ENCODE data around the gene DDI1.

DDI1 gene

DNA sequence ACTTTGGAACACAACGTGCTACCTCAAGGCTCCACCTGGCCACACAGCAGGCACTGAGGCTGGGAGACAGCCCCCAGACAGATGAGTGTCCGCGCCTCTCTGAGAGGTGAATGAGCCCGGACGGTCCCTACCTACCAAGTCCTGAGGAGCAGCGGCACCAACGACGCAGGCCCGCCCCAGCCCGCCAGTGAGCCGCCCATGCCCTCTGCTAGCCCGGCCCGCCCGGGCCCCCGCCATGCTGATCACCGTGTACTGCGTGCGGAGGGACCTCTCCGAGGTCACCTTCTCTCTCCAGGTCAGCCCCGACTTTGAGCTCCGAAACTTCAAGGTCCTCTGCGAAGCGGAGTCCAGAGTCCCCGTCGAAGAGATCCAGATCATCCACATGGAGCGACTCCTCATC, at the start of gene DDI1:
DDI1 (plus strand) TSS at position 53 of the 400 bp plus-strand sequence; CDS start at position 236, 183 bp downstream.
- DNase-seq: no peak

DNA sequence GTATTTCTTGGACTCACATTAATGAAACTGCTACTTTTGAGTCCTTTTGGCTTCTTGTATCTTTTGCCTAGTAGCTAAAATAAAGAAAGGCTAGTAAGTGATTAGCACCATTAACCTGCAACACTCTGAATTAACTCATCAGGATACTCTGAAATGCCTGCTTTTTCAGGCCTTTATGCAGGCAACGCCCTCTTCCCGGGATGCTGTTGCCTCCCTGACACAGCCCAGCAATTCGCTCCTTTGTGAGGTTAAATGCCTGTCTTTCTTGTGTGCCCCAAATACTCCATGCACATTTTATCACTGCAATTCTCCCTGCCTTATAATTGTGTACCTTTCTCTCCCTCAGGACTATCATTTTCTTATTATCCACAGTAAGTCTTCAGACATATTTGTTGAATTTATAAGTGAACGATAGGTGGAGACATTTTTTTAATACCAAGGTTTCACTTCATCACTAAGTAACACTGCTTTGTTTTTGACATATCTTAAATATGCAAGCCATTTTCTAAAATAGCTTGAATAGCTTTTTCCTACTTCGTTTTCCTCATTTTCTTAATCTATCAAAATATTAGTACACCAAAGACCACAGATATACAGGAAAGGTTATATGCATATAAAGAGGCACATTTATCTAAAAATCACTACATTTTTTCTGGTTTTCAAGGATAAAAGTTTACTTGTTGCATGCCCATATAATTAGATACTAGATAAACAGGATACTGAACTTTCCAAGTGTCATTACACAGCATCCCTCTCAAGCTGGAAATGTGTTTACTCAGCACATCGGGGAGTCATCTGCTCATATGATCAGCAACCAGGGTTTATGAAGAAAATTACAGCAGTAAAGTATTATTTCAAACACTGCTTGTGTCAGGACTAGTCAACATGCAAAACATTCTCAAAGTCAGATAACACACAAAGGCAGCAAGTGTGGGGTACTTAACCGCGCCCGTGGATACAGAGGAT, 48.5 kb upstream of the DDI1 start:
- no peak for DNase-seq

DNA sequence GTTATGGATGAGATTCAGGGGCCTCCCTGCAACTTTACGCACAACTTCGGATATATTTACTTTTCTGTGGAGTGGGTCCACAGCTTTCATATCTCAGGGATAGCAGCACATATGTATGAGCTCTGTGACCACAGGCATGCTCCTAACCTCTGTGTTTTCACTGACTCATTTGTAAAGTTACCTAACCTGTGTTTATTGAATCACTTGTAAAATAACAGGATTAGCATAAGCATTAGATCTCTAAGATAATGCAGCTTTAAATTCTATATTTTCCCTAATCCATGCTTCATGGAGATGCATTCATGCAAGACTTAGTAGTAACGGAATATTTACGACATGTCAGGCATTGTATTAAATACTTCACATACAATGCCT, 47.9 kb upstream of the DDI1 start:
- DNase-seq: no peak

DNA sequence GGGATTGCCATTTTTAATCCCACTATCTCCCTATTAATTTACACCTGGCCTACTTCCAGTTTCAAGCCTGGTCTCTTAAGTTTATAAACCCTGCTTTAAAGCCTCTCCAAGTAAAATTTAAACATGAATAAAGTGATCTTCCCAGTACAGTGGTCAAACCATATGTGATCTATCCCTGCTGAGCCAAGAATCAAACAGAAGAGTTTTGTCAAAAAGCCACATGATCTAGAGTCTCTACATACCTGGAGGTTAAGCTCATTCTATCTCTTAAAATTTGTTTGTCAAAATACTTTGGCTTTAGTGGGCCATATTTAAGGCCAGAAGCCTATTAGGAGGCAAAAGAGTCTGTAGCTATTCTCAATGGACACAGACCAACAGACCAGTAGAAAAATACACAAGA, 42.9 kb upstream of the DDI1 start:
- DNase-seq: no peak

DNA sequence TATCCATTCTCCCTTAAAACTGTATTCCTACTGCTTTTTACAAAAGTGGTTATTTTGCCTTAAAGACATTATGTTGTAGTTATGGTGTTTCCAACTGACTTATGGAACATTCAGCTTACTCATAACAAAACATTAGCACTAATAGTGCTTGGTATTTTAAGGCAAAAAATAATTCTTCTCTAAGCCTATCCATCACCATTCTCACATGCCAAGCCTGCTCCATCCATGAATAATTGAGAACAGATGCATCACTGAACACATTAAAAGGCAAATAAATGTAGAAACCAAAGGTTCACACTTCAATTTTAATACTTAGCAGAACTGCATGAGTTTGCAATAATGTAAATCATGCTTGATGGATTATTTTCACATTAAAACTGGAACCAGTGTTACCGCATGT, 42.3 kb upstream of the DDI1 start:
- no peak for DNase-seq

DNA sequence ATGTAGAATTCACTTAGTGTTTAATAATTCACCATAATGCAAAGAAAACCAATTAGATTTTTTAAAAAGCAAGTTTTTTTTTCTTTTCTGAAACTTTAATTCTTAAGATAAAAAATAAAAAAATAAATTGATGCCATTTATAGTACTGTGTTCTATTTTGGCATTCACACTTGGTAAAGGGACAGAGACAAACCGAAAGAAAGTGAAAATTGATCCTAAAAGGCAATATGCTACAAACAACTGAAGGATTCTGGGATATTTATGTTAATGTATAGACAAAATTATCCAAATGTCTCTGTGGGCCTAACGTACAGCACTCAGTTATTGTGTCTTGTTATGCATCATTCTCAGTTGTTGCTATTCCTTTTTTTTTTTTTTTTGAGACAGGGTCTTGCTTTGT, 41.9 kb upstream of the DDI1 start:
- DNase-seq: no peak

DNA sequence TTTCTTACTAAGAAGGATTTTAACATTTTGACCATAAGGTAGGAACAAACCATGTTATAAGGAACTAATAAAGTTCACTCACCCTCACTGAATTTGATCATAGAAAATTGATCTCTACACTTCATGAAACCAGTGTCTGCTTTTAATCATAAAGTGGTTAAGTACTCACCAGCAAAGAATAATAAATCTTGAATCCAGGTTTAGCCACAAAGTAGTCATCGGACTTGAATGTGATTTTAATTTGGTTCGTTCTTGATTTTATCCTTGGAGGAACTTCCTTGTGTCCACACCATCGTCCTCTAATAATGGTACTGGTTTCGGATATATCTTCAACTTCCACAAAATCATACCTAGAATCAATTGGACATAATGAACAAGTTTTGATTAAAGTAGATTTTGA, 40.5 kb upstream of the DDI1 start:
- DNase-seq: no peak

DNA sequence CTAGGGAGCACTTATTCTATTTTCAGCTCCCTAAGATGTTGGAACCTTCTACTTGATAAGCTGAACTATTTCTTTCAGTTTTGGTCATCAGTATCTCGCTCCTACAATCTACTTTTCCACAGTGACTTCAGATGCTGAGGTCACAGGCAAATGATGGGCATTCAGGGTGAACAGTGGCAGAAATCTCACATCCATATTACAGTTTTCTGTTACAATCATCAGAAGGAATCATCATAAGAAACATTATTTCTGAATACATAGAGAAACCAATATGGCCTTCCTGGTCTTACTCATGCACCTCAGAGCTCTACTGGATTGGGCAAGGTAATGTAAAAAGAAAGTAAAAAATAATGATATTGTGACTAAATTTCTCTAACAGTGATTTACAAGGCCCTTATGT, 39.4 kb upstream of the DDI1 start:
- no peak for DNase-seq

DNA sequence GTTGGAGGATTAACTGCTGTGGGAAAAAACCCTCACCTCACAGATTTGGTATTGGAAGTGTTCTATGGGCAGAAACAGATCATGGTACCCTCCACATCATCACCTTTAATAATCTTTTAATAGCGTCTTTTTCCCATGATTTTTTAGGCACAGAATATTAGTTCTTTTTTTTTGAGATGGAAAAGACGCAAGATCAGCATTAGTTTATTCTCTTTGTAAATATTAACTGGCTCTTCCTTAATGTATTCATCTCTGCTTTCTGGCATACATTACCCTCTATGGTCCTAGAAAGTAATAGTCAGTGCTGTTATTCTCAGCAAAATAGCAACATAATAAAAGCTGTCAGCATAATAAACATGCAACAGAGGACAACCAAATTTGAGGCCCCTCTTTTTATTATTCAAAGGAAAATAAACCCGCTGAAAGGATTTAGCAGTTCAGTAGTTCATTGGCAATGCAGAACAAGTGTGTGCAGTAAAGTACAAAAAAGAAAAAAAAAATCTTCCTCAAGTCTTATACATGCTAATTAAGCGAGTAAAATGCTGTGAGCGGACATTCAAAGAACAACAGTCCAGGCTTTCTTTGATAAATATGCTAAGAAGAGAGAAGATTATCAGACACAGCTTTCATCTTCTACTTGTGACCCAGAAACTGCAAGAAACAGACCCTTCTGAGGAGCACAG, 37.5 kb upstream of the DDI1 start:
- DNase-seq: no peak

DNA sequence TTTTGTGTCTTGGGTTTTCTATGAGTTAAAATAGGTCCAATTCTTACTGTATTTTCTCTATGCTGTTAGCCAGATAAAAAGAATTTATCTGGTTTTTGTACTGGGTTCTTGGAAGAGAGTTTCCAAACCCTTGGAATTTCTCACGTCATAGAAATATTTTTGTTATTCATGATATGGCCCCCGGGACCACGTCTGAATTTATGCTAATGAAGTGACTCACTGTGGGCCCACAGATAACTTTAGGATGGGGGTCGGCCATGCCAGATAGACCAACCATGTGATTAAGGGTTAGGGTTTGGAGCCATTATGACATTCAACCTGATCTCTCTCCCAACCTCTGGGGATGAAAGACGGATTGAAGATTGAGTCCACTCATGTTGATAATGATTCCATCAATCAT, 35.6 kb upstream of the DDI1 start:
- DNase-seq: no peak

DNA sequence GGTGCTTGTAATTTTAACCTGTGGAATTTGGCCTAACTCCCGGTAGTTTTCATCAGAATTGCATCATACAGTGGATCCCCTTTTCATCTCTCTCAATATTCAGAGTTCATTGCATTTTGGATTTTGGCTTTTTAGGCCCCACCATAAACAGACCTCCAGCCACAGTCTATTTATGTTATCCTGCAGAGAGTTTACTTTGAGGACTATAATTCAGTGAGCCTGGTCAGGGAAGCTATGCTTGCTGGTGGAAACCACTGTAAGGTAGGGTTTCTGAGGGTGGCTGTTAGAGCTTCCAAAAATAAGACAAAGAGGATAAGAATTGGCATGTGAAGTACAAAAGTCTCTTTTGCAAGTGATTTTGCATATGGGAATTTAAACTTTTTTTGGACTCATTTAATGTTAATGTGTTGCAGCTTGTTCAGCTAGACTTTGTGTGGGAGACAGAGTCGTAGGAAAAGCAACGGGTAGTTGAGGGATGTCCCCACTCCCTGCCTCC, 34.8 kb upstream of the DDI1 start:
- no peak for DNase-seq

DNA sequence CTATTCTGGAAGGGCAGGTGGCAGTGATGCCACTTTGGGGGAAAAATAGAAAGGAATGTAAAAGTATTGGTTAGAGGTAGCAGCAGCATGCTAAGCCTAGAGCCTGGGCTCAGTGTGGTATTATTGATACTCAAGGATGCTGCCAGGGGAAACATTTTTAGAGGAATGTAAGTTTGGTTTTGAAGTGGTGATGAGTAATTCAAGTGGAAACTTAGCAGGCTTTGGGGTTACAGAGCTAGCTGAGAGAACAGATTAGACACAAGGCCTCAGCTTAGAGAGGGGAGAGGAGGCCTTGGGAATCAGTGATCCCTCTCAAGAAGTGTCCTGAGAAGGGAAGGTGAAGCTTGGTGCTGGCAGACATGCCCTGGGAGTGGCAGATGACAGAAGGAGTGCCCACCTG, 32.9 kb upstream of the DDI1 start:
- DNase-seq: no peak

DNA sequence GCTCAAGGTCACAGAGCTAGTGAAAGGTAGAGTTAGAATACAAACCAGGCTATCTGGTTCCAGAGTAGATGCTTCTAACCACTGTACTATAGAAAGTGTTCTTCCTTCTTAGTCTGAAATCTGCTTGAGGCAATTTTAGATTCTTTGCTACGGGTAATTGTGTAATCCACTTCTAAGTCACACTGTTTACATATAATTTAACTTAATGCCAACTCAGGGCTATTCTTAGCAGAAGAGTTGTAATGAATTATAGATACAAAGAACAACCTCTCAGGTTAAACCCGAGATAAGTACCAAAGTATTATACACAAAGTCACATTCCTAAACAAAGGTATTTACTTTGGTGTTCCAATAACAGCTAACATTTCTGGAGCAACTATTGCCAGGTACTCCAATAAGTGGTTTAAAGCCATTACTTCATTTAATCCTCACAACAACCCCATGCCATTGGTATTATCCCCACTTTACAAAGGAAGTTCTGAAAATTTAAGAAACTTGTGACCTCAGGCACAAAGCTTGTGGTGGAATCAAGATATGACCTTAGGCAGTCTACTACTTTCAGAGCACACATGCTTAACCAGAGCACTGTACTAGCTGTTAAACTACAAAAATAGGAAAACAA, 31.1 kb upstream of the DDI1 start:
- DNase-seq: no peak

DNA sequence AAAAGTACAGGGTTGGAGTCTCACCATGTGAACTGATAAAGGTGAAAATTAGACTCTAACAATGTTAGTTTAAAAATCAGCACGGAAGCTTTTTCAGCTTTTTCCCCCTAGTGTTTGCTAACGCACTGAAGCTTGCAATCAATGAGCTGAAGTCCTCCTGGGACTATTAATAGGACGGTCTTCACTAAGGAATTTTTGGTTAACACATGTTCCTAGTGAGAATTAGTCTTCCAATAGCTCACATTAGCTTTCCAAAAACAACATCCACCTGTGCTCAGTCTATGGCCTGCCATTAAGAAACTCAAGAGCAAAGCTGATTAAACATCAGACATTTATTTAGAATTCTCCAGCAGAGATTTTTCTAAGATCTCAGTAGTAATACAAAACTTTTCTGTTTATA, 26.7 kb upstream of the DDI1 start:
- DNase-seq: no peak

DNA sequence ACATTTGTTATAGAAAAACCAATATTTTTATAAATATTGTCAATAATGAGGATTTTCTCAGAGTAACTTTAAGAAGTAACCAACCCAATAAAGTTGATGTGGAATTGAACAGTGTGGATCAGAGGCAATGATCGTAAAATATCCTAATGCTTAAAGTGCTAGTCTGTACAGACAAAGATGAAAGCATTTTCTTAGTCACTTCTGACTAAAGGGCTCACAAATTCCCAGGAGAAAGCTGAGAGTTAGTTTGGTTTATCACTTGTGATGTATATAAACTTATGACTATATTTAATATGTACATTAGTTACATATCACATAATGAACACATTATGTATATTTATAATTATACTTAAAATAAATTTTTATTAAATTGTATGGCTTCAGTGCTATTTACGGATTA, 25.4 kb upstream of the DDI1 start:
- DNase-seq: no peak

DNA sequence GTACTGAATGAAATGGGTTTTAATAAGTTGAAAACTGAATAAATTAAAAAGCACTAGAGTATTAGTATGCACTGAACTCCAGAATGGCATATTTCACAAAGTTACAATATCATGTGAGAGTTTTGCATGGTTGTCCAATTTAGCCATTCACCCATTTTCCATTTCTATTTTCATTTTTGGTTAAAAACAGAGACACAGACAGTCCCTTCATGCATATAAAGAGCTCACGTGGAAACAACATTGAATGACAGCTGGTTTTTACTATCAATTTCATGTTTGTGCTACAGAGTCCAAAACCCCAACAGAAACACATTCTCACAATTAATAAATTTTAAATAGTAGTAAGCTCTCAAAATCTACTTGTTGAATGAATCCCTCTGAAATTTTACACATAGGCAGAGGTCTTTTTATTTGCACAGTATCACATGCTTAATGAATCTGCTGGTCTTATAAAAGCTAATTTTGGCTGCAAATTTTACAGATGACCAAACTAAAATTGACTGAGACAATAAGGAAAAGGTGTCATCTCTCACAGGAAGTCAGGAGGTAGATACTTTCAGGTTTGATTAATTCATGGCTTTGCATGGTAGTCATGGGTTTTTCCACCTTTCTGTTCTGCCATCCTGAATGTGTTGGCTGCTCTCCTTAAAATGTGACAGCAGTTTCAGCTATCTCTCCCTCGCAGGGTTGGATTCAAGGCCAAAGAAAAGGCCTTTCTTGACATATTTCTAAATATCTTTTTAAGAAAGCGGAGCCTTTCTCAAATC, 20.6 kb upstream of the DDI1 start:
- DNase-seq: no peak

DNA sequence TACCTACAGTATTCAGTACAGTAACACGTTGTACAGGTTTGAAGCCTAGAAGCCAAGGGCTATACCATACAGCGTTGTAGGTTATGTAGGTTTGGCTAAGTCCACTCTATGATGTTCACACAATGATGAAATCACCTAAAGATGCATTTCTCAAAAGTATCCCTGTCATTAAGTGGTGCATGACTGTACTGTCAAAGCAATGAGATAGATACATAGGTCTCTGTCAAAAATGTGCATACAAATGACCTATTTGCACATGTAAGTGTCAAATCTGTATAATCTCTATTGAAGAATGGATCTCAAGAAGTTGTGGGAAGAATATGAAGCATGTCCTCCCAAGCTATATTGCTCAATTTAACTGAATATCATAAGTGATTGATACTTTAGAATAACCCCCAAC, 11.9 kb upstream of the DDI1 start:
- DNase-seq: no peak

DNA sequence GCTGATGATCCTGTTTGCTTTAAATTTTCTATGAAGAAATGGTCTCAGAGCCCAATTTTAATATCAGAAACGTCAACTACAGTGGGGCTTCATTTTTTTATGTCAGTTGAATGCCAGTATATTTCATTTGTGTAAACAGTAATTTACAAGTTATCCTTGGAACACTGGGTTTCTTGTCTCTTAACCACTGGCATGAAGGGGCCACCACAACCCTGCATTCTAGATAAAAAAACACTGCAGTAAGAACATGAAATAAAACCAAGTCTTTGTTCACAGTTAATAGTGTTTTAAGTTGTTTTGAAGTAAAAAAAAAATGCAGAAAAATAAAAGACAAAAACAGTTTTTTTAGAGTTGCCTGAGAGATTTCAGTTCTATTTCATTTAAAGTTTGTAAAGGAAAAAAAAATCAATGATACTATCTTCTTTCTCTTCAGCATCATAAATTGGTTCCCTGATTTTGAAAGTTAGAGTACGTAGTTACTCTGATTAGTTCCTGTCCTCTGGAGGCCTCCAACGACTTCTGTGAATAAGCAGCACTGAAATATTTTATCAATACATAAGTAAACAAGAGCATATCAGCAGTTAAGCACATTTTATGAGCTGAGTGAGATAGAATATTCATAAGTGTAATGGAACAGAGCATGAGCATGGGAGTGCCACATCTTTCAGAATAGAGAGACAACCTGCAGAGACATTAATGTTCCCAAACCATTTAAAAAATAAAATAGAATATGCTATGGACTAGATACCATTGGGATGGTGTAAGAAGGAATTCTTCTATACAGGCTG, 7.8 kb upstream of the DDI1 start:
- no peak for DNase-seq

DNA sequence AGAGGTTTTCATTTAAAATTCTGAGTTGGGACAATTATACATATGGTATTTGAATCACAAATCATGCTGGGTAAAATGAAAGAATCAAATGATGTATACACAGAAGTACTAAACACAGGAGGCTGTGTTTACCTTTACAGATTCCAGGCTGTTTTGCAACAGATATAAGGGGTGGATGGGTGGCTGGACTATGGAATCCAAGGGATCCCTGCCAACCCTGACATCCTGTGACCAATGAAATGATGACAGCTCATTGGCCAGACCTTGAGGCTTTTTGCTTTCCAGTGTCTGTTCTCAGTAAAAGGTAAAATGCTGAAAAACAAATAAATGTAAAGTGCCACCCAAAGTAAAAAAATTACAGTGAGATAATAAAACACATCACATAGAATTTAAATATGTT, 3.3 kb upstream of the DDI1 start:
- no peak for DNase-seq

DNA sequence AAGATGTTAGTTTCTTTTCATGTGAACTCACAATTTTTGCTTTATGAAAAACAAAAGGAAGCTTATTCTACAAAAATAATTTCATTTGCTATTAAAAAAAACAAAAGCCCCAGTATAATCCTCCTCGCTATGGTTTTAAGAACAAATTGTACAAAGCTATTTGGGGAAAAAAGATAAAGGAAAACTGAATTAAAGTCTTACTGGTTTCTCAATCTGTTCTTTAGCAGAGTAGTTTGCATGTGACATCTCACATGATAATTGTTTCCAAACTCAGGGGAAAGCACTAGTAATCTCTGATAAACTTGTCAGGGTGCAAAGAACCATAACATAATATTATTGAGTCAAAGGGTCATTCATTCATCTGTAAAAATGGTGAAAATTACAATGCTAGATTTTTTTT, 2.9 kb upstream of the DDI1 start:
- DNase-seq: no peak

DNA sequence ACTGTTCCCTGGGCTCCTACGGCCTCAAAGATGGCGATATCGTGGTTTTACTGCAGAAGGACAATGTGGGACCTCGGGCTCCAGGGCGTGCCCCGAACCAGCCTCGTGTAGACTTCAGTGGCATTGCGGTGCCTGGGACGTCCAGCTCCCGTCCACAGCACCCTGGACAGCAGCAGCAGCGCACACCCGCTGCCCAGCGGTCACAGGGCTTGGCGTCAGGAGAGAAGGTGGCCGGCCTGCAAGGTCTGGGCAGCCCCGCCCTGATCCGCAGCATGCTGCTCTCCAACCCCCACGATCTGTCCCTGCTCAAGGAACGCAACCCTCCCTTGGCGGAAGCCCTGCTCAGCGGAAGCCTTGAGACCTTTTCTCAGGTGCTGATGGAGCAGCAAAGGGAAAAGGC, 555 bp downstream of the DDI1 start:
- no peak for DNase-seq

DNA sequence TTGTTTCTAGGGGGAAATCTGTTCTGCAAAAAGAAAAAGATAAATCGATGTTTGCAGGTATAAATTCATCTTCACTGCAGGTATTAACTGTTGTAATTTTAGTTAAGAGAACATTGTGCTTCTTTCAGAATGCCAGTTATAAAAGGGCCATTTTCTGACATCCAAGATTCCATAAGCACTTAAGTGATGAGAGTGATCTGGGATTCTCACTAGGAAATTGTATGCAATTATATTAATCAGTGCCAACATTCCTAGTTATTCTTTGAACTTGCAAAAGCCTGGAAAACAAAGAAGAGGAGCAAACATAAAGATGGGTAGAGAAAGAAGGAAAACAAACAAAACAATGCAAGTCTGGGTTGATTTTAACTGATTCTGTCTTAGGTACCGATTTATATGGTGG, 5.4 kb downstream of the DDI1 start:
- no peak for DNase-seq

Measured in amniotic stem cell (primary cell).